Measurements from ENCODE around the gene ZCCHC24. TPM values are rescaled to one million over a fixed set of nuclear protein-coding genes. Genes with fewer than 3 reads are reported as not detected.
A peak's percentile ranks its signal among the peaks of the same experiment; 100 is the strongest.

The ZCCHC24 gene
- total RNA-seq, 1 donor from 2014 or later, result 3.3 TPM

GRCh38 chr10:79382491-79382941 lies 62.9 kb downstream of the ZCCHC24 start:
- ATAC-seq, result no peak

GRCh38 chr10:79381804-79382221 lies 63.6 kb downstream of the ZCCHC24 start:
- no peak for ATAC-seq

GRCh38 chr10:79380946-79381721 lies 64.3 kb downstream of the ZCCHC24 start:
- no peak for ATAC-seq

- no peak for ATAC-seq
These were observed 65.1 kb downstream of the ZCCHC24 start for GRCh38 chr10:79380125-79380945.

GRCh38 chr10:79379512-79380124 lies 65.8 kb downstream of the ZCCHC24 start:
- ATAC-seq, result peak; percentile 4

GRCh38 chr10:79378647-79379511 lies 66.5 kb downstream of the ZCCHC24 start:
- ATAC-seq, result no peak

- no peak for ATAC-seq
These were observed 67.1 kb downstream of the ZCCHC24 start for GRCh38 chr10:79378383-79378646.

- no peak for ATAC-seq
These were observed 67.7 kb downstream of the ZCCHC24 start for GRCh38 chr10:79377557-79378382.

GRCh38 chr10:79376751-79377556 lies 68.5 kb downstream of the ZCCHC24 start:
- no peak for ATAC-seq

- ATAC-seq, result no peak
These were observed 69.3 kb downstream of the ZCCHC24 start for GRCh38 chr10:79376078-79376628.

- peak; percentile 44 for ATAC-seq
These were observed 69.9 kb downstream of the ZCCHC24 start for GRCh38 chr10:79375321-79376077.

- peak; percentile 82 for ATAC-seq
These were observed 70.9 kb downstream of the ZCCHC24 start for GRCh38 chr10:79374312-79375191.

GRCh38 chr10:79372871-79373270 lies 72.6 kb downstream of the ZCCHC24 start:
- no peak for ATAC-seq

- no peak for ATAC-seq
These were observed 77.8 kb downstream of the ZCCHC24 start for GRCh38 chr10:79367426-79368189.

- ATAC-seq, result no peak
These were observed 83.6 kb downstream of the ZCCHC24 start for GRCh38 chr10:79361726-79362397.

- no peak for ATAC-seq
These were observed 84.7 kb downstream of the ZCCHC24 start for GRCh38 chr10:79360499-79361342.

Data from esophagus mucosa (tissue), 1 donor.